SK-N-SH (cell line): ENCODE data around the gene ATG16L1.

Experiments used
- CHD2 ChIP-seq: fragments of 150-350 bp; IDR thresholded peaks from 2 replicates; pipeline ENCODE4 v1.6.1; 2018; ENCODE audit warnings: low read length; ENCODE audit not compliant: partially characterized antibody
- CTCF ChIP-seq: fragments of 200-600 bp; sonication (generic); IDR thresholded peaks from 2 replicates; pipeline ENCODE4 v1.6.1; 2017; ENCODE audit warnings: antibody characterized with exemption, mild to moderate bottlenecking, moderate library complexity
- PBX3 ChIP-seq: IDR thresholded peaks from 2 replicates; pipeline ENCODE4; 2012
- RAD21 ChIP-seq: IDR thresholded peaks from 2 replicates; pipeline ENCODE4 v1.6.1; 2012; ENCODE audit warnings: mild to moderate bottlenecking, low read length
- TAF1 ChIP-seq: IDR thresholded peaks from 2 replicates; pipeline ENCODE4 v1.6.1; 2012; ENCODE audit warnings: low read depth, mild to moderate bottlenecking, low read length, moderate library complexity, borderline replicate concordance

DNA sequence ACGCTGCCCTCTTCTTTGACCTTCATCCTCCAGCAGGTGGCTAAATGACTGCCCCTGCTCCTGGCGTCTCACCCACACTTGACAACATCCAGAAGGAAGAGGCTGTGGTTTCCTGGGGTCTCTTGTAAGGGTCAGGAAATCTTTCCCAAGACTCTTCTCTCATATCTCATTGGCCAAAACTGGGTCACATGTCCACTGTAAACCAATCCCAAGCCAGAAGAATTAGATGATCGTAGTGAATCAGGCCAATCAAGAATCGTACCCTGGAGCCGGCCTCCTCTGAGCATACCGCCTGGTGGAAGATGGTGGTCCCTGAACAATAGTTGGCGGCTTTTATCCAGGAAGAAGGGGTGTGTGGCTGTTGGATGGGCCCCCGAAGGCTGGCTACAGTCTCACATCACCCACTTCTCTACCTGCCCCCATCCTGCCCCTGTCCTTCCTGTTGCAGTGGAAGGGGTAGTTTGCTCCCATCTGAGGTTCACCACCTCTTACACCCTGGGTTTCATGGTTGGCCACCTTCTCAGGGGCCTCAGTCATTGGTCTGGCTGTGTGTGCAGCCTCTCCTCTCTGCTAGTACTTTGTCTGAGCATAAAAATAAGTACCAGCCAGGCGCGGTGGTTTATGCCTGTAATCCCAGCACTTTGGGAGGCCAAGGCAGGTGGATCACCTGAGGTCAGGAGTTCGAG lies 59.9 kb downstream of the ATG16L1 start:
- TF ChIP-seq TAF1 = no peak
- no peak for TF ChIP-seq CTCF
- TF ChIP-seq PBX3 = no peak
- no peak for TF ChIP-seq CHD2
- TF ChIP-seq RAD21 = no peak
